Progenitor cell of endocrine pancreas (in vitro differentiated cells): ENCODE data around the gene CHN2. TPM values are rescaled to one million over a fixed set of nuclear protein-coding genes. Genes with fewer than 3 reads are reported as not detected.

Experiments
- DNase-seq: peaks from one replicate; pipeline ENCODE4 v3.0.0; 2021; ENCODE audit warnings: low spot score; ENCODE audit not compliant: unreplicated experiment
- H3K27ac Mint-ChIP-seq: 2 replicates; pipeline ENCODE4 v1.8.0; 2021; ENCODE audit warnings: mild to moderate bottlenecking, moderate library complexity, mixed read lengths
- H3K27me3 Mint-ChIP-seq: 2 replicates; pipeline ENCODE4 v1.8.0; 2021; ENCODE audit warnings: mixed read lengths
- H3K36me3 Mint-ChIP-seq: 2 replicates; pipeline ENCODE4 v1.8.0; 2022; ENCODE audit warnings: mixed read lengths; ENCODE audit not compliant: insufficient read depth
- H3K4me1 Mint-ChIP-seq: 2 replicates; pipeline ENCODE4 v1.8.0; 2021; ENCODE audit warnings: low read depth, mixed read lengths
- H3K4me3 Mint-ChIP-seq: 2 replicates; pipeline ENCODE4 v1.8.0; 2021; ENCODE audit warnings: low read depth, mild to moderate bottlenecking, moderate library complexity, mixed read lengths
- H3K9me3 Mint-ChIP-seq: 2 replicates; pipeline ENCODE4 v1.8.0; 2021; ENCODE audit warnings: low read depth, mixed read lengths
- CTCF ChIP-seq: fragments of 200-600 bp; sonication (generic); IDR thresholded peaks from one replicate; pipeline ENCODE4 v1.5.0; 2021; ENCODE audit warnings: antibody characterized with exemption, mild to moderate bottlenecking; ENCODE audit not compliant: unreplicated experiment
- total RNA-seq: library from RNA; stranded (reverse); gene quantifications from 2 replicates; pipeline ENCODE4 v1.2.1, GENCODE V29; 2021

Gene CHN2
- total RNA-seq, 1 donor from 2014 or later: 22.0 TPM

DNA sequence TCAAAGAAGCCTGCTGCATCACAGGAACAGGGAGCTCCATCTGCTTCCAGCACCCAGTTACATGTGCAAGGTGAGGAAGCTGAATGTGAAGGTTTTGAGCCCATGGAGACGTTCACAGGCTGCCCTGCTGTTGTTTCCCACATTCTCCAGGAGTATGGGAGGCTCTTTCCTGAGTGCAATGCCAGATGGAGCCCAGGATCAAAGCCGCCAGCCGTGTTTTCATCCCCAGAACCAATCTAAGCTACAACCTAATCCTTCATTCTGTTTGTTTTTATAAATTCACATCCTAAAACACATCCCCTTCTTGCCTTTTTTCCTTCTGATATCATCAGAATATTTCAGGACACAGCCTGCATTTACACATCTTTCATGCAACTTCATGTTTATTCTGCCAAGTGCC, 270.2 kb downstream of the CHN2 start:
- no peaks in the 10 kb centered on the region for H3K9me3 Mint-ChIP-seq
- H3K4me1 Mint-ChIP-seq: peaks cover 4% of the 10 kb centered on the region
- DNase-seq: no peak
- H3K27me3 Mint-ChIP-seq: no peaks in the 10 kb centered on the region
- H3K4me3 Mint-ChIP-seq: no peak overlapping the region
- no peaks in the 10 kb centered on the region for H3K36me3 Mint-ChIP-seq
- no peak for TF ChIP-seq CTCF
- H3K27ac Mint-ChIP-seq: no peak overlapping the region

- H3K27me3 Mint-ChIP-seq: no peaks in the 10 kb centered on the region
- TF ChIP-seq CTCF: no peak
- no peaks in the 10 kb centered on the region for H3K9me3 Mint-ChIP-seq
- H3K4me1 Mint-ChIP-seq: peaks cover 10% of the 10 kb centered on the region
- DNase-seq: no peak
- no peak overlapping the region for H3K27ac Mint-ChIP-seq
- no peaks in the 10 kb centered on the region for H3K36me3 Mint-ChIP-seq
- no peak overlapping the region for H3K4me3 Mint-ChIP-seq
Measured at GRCh38 chr7:29467193-29467926, 272.8 kb downstream of the CHN2 start.

GRCh38 chr7:29468196-29468595, 273.6 kb downstream of the CHN2 start:
- Mint-ChIP-seq H3K36me3 (no peaks in the 10 kb centered on the region), H3K27ac (no peak overlapping the region), H3K4me3 (no peak overlapping the region), H3K27me3 (no peaks in the 10 kb centered on the region), H3K4me1 (peaks cover 10% of the 10 kb centered on the region), H3K9me3 (no peaks in the 10 kb centered on the region)
- no peak for DNase-seq
- TF ChIP-seq CTCF: no peak

GRCh38 chr7:29469281-29469680, 274.7 kb downstream of the CHN2 start:
- no peaks in the 10 kb centered on the region for H3K9me3 Mint-ChIP-seq
- no peak for TF ChIP-seq CTCF
- peaks cover 12% of the 10 kb centered on the region for H3K4me1 Mint-ChIP-seq
- DNase-seq: no peak
- no peaks in the 10 kb centered on the region for H3K36me3 Mint-ChIP-seq
- H3K27ac Mint-ChIP-seq: no peak overlapping the region
- H3K27me3 Mint-ChIP-seq: no peaks in the 10 kb centered on the region
- no peak overlapping the region for H3K4me3 Mint-ChIP-seq

DNA sequence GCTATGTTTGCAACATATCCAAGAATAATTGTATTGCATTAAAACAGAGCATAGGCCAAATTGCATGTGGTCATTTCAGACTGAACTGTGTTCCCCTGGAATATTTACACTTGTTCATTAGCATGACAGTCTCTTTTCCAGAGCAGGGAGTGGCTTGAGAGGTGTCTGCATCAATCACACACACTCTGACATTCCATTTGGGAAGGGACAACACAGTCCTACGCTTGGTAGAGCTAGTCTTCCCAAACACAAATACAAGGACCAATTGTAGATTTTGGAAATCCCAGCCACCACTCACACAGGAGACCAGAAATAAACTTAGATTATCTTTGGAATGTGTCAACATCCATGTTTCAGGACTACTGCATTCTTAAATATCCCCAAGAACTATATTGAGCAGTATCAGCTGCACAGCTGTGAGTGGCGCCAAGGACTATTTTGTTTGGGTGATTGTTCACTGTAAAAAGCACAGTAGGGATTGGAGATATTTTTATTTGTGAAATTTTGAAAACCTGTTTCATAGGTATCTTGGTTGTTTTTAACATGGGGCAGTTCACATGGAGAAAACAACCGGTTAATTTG, 275.5 kb downstream of the CHN2 start:
- TF ChIP-seq CTCF: no peak
- Mint-ChIP-seq H3K27me3 (no peaks in the 10 kb centered on the region), H3K9me3 (no peaks in the 10 kb centered on the region), H3K36me3 (no peaks in the 10 kb centered on the region), H3K27ac (no peak overlapping the region), H3K4me1 (peaks cover 13% of the 10 kb centered on the region), H3K4me3 (no peak overlapping the region)
- no peak for DNase-seq
